Endodermal cell (in vitro differentiated cells): ENCODE measurements around the gene BOC. TPM values are rescaled to one million over a fixed set of nuclear protein-coding genes. Genes with fewer than 3 reads are reported as not detected.

Experiments used
- DNase-seq: peaks from one replicate; pipeline ENCODE4 v3.0.0-alpha.2; 2017
- H3K27ac ChIP-seq: 2 replicates; pipeline ENCODE4 v1.5.1; 2013; ENCODE audit warnings: mild to moderate bottlenecking, low read depth, low read length, moderate library complexity
- H3K27me3 ChIP-seq: 2 replicates; pipeline ENCODE4 v1.6.1; 2013; ENCODE audit warnings: mild to moderate bottlenecking, low read length, moderate library complexity; ENCODE audit not compliant: insufficient read depth, control insufficient read depth, poor library complexity, severe bottlenecking
- H3K36me3 ChIP-seq: 2 replicates; pipeline ENCODE4 v1.7.0; 2013; ENCODE audit warnings: mild to moderate bottlenecking, low read length, moderate library complexity; ENCODE audit not compliant: control insufficient read depth, insufficient read depth
- H3K4me1 ChIP-seq: one replicate; pipeline ENCODE4 v1.7.0; 2013; ENCODE audit warnings: low read length; ENCODE audit not compliant: control insufficient read depth, insufficient read depth
- H3K4me3 ChIP-seq: 2 replicates; pipeline ENCODE4 v1.5.1; 2013; ENCODE audit warnings: mild to moderate bottlenecking, low read length, moderate library complexity
- H3K9ac ChIP-seq: 2 replicates; pipeline ENCODE4 v1.6.1; 2013; ENCODE audit warnings: mild to moderate bottlenecking, low read length, moderate library complexity; ENCODE audit not compliant: poor library complexity, severe bottlenecking; ENCODE audit errors: extremely low read depth
- H3K9me3 ChIP-seq: 2 replicates; pipeline ENCODE4 v1.6.1; 2013; ENCODE audit warnings: mild to moderate bottlenecking, low read length, moderate library complexity; ENCODE audit not compliant: control insufficient read depth
- H3K27ac Mint-ChIP-seq: 2 replicates; pipeline ENCODE4 v1.8.0; 2020; ENCODE audit warnings: mixed read lengths
- H3K27me3 Mint-ChIP-seq: 2 replicates; pipeline ENCODE4 v1.8.0; 2021; ENCODE audit warnings: mild to moderate bottlenecking, mixed read lengths; ENCODE audit not compliant: insufficient read depth
- H3K36me3 Mint-ChIP-seq: 2 replicates; pipeline ENCODE4 v1.8.0; 2020; ENCODE audit warnings: low read depth, mixed read lengths
- H3K4me1 Mint-ChIP-seq: 2 replicates; pipeline ENCODE4 v1.8.0; 2020; ENCODE audit warnings: mixed read lengths
- H3K4me3 Mint-ChIP-seq: 2 replicates; pipeline ENCODE4 v1.8.0; 2020; ENCODE audit warnings: mild to moderate bottlenecking, moderate library complexity, mixed read lengths
- H3K9me3 Mint-ChIP-seq: 2 replicates; pipeline ENCODE4 v1.8.0; 2020; ENCODE audit warnings: mild to moderate bottlenecking, mixed read lengths
- WGBS, 2 experiments: methylation state at CpG; one replicate each; pipeline versions ENCODE4 v1.1.5 to v1.1.7; 2013; ENCODE audit warnings: missing lambda C conversion rate in 2 of 2, mixed read lengths in 1 of 2; ENCODE audit not compliant: insufficient coverage in 1 of 2, insufficient read length in 1 of 2; 5-methylcytosine and 5-hydroxymethylcytosine counted together
- total RNA-seq, 2 donors: library from RNA; stranded (reverse); fragmentation: NEBNext Ultra II Directional in 1 of 2; extraction: Animal tissue kit (Norgen Biotek cat#: 25700) in 1 of 2; gene quantifications; 2 replicates in 1 of 2; 3 replicates in 1 of 2; pipeline ENCODE4 v1.2.1, GENCODE V29; 2021
- TF ChIP-seq, protein P1 (sequence below): fragments of 200-600 bp; sonication (generic); conservative IDR thresholded peaks from 2 replicates; pipeline ENCODE4 v1.5.0; 2021; ENCODE audit warnings: antibody characterized with exemption, mild to moderate bottlenecking

Gene BOC
- total RNA-seq, 2 donors from 2014 or later = 9.8 to 12.3 TPM

GRCh38 chr3:113219605-113220300 is 8.4 kb downstream of the BOC start:
- peaks cover 6% of the 10 kb centered on the region for H3K4me1 ChIP-seq

GRCh38 chr3:113220721-113221120 is 9.4 kb downstream of the BOC start:
- H3K27ac ChIP-seq = peak overlapping the region; percentile 14
- H3K9me3 ChIP-seq = no peaks in the 10 kb centered on the region
- Mint-ChIP-seq H3K4me1 (peaks cover 30% of the 10 kb centered on the region), H3K9me3 (no peaks in the 10 kb centered on the region), H3K27me3 (peaks cover 16% of the 10 kb centered on the region), H3K36me3 (peaks cover 6% of the 10 kb centered on the region), H3K4me3 (no peak overlapping the region), H3K27ac (no peak overlapping the region)
- no peak overlapping the region for H3K4me3 ChIP-seq
- H3K9ac ChIP-seq = no peak overlapping the region
- H3K27me3 ChIP-seq = peaks cover 11% of the 10 kb centered on the region
- peaks cover 6% of the 10 kb centered on the region for H3K4me1 ChIP-seq
- DNase-seq = no peak
- TF ChIP-seq, protein P1, sequence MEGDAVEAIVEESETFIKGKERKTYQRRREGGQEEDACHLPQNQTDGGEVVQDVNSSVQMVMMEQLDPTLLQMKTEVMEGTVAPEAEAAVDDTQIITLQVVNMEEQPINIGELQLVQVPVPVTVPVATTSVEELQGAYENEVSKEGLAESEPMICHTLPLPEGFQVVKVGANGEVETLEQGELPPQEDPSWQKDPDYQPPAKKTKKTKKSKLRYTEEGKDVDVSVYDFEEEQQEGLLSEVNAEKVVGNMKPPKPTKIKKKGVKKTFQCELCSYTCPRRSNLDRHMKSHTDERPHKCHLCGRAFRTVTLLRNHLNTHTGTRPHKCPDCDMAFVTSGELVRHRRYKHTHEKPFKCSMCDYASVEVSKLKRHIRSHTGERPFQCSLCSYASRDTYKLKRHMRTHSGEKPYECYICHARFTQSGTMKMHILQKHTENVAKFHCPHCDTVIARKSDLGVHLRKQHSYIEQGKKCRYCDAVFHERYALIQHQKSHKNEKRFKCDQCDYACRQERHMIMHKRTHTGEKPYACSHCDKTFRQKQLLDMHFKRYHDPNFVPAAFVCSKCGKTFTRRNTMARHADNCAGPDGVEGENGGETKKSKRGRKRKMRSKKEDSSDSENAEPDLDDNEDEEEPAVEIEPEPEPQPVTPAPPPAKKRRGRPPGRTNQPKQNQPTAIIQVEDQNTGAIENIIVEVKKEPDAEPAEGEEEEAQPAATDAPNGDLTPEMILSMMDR = no peak
- 93% methylated on average over 5 of the region's 5 CpGs for WGBS, 2 experiments
- no peaks in the 10 kb centered on the region for H3K36me3 ChIP-seq

More at GRCh38 chr3:113219605-113220300, 8.4 kb downstream of the BOC start:
- peaks cover 6% of the 10 kb centered on the region for H3K36me3 Mint-ChIP-seq
- 76 to 77% methylated on average over 6 of the region's 6 CpGs for WGBS, 2 experiments
- H3K4me1 Mint-ChIP-seq = peaks cover 30% of the 10 kb centered on the region
- no peak overlapping the region for H3K27ac Mint-ChIP-seq
- no peak overlapping the region for H3K4me3 ChIP-seq
- H3K9me3 Mint-ChIP-seq = no peaks in the 10 kb centered on the region
- no peak for DNase-seq
- H3K9me3 ChIP-seq = no peaks in the 10 kb centered on the region
- no peak overlapping the region for H3K9ac ChIP-seq
- peak overlapping the region; percentile 15 for H3K27ac ChIP-seq
- H3K36me3 ChIP-seq = no peaks in the 10 kb centered on the region
- peaks cover 21% of the 10 kb centered on the region for H3K27me3 ChIP-seq
- no peak overlapping the region for H3K4me3 Mint-ChIP-seq
- TF ChIP-seq, protein P1 = no peak
- peaks cover 25% of the 10 kb centered on the region for H3K27me3 Mint-ChIP-seq

- no peak for DNase-seq
- H3K9ac ChIP-seq = no peak overlapping the region
- H3K27me3 ChIP-seq = peaks cover 10% of the 10 kb centered on the region
- H3K4me1 Mint-ChIP-seq = peaks cover 30% of the 10 kb centered on the region
- no peaks in the 10 kb centered on the region for H3K9me3 Mint-ChIP-seq
- peaks cover 11% of the 10 kb centered on the region for H3K27me3 Mint-ChIP-seq
- 75 to 81% methylated on average over 2 of the region's 2 CpGs for WGBS, 2 experiments
- peaks cover 6% of the 10 kb centered on the region for H3K36me3 Mint-ChIP-seq
- no peaks in the 10 kb centered on the region for H3K36me3 ChIP-seq
- H3K4me3 Mint-ChIP-seq = no peak overlapping the region
- H3K9me3 ChIP-seq = no peaks in the 10 kb centered on the region
- peak overlapping the region; percentile 47 for H3K27ac ChIP-seq
- peaks cover 6% of the 10 kb centered on the region for H3K4me1 ChIP-seq
- TF ChIP-seq, protein P1 = no peak
- peak overlapping the region; percentile 28 for H3K27ac Mint-ChIP-seq
- no peak overlapping the region for H3K4me3 ChIP-seq
Observed at GRCh38 chr3:113221721-113222257, 10.4 kb downstream of the BOC start.
